Right lobe of liver (tissue), 6 donors: Measurements from ENCODE around the gene PLXNB1. TPM values are rescaled to one million over a fixed set of nuclear protein-coding genes. Genes with fewer than 3 reads are reported as not detected.

Experiments
- ATAC-seq, 4 donors: fragments of 200-7000 bp; cut with Tn5 transposase; one replicate each; pipeline ENCODE4 v1.9.1; 2020; ENCODE audit warnings: mild to moderate bottlenecking in 4 of 4, moderate library complexity in 4 of 4
- DNase-seq, 3 donors: peaks; one replicate each; pipeline ENCODE4 v3.0.0-alpha.2; 2020
- H3K27ac ChIP-seq, 3 donors: fragments of 200-600 bp; one replicate each; pipeline ENCODE4 v1.8.0; 2022
- H3K27me3 ChIP-seq, 2 donors: fragments of 200-600 bp; one replicate each; pipeline ENCODE4 v1.8.0; 2022
- H3K36me3 ChIP-seq, 4 donors: fragments of 200-600 bp; sonication (generic) in 1 of 4; one replicate each; pipeline versions ENCODE4 v1.5.1 to v1.8.0; 2017 to 2022; ENCODE audit warnings: control low read depth in 1 of 4
- H3K4me1 ChIP-seq, 4 donors: fragments of 200-600 bp; sonication (generic) in 1 of 4; one replicate each; pipeline versions ENCODE4 v1.5.1 to v1.8.0; 2017 to 2022; ENCODE audit warnings: control low read depth in 1 of 4
- H3K4me3 ChIP-seq, 3 donors: fragments of 200-600 bp; one replicate each; pipeline ENCODE4 v1.8.0; 2022
- H3K9me3 ChIP-seq, 4 donors: fragments of 200-600 bp; sonication (generic) in 1 of 4; one replicate each; pipeline versions ENCODE4 v1.5.1 to v1.8.0; 2017 to 2022; ENCODE audit warnings: control low read depth in 1 of 4
- POLR2A ChIP-seq: fragments of 450-650 bp; IDR thresholded peaks from one replicate; pipeline ENCODE4 v1.6.1; 2017; ENCODE audit warnings: antibody characterized with exemption, mild to moderate bottlenecking
- WGBS: methylation state at CpG from one replicate; pipeline ENCODE4 v1.1.6; 2018; ENCODE audit warnings: low coverage, low lambda C conversion rate; ENCODE audit not compliant: insufficient coverage; ENCODE audit errors: missing lambda C conversion rate; 5-methylcytosine and 5-hydroxymethylcytosine counted together
- intact Hi-C, 2 donors: fragments of 100-400 bp; cut with DNase I; formaldehyde crosslinking; loops; one replicate each; pipeline versions ENCODE4 v1.11.2 to v1.14.1; 2022
- total RNA-seq, 6 experiments: library from RNA; depleted of rRNA in 2 of 6; stranded (reverse); fragments of >200 nt in 2 of 6; fragmentation: NEBNext Ultra II Directional in 3 of 6; extraction: Animal tissue kit (Norgen Biotek cat#: 25700) in 3 of 6; gene quantifications; one replicate each; pipeline versions ENCODE4 v1.1.0 to v1.2.4, GENCODE V29; 2016 to 2023
- TF ChIP-seq, protein P1 (sequence below), 4 donors: fragments of 200-600 bp in 3 of 4; fragments of 450-650 bp in 1 of 4; IDR thresholded peaks; one replicate each; pipeline versions ENCODE4 v1.5.1 to v1.8.0; 2016 to 2022; ENCODE audit warnings: antibody characterized with exemption in 4 of 4, mild to moderate bottlenecking in 2 of 4
- donor health status: DM: no; HTN: yes; CAD: no.
- donor health status: DM: no; HTN: no; CAD: no.
- donor health status: DM: no; HTN: no; CAD: no.
- donor health status: DM: no; HTN: yes; CAD: no.
- donor health status: DM: no; HTN: yes; CAD: no.

Gene PLXNB1
- total RNA-seq, 6 experiments from 2014 or later: 65.9 to 132 (median 86.5) TPM

- Histone ChIP-seq H3K36me3 (peaks cover 0 to 10% (median 2%) of the 10 kb centered on the region in 4 donors), H3K4me3 (no peak overlapping the region), H3K4me1 (peaks cover 2 to 58% (median 13%) of the 10 kb centered on the region in 4 donors), H3K27ac (no peak overlapping the region), H3K9me3 (no peaks in the 10 kb centered on the region), H3K27me3 (no peaks in the 10 kb centered on the region)
- TF ChIP-seq, protein P1, sequence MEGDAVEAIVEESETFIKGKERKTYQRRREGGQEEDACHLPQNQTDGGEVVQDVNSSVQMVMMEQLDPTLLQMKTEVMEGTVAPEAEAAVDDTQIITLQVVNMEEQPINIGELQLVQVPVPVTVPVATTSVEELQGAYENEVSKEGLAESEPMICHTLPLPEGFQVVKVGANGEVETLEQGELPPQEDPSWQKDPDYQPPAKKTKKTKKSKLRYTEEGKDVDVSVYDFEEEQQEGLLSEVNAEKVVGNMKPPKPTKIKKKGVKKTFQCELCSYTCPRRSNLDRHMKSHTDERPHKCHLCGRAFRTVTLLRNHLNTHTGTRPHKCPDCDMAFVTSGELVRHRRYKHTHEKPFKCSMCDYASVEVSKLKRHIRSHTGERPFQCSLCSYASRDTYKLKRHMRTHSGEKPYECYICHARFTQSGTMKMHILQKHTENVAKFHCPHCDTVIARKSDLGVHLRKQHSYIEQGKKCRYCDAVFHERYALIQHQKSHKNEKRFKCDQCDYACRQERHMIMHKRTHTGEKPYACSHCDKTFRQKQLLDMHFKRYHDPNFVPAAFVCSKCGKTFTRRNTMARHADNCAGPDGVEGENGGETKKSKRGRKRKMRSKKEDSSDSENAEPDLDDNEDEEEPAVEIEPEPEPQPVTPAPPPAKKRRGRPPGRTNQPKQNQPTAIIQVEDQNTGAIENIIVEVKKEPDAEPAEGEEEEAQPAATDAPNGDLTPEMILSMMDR (IDR thresholded peaks at IDR 0.05): no peak
- no peak for TF ChIP-seq POLR2A
- ATAC-seq (no peak), DNase-seq (no peak)
- intact Hi-C loops: no loop called here
- whole genome bisulfite sequencing: no CpG with 5 or more reads among the region's 27 CpGs
Measured at GRCh38 chr3:48423883-48424695, 5.8 kb downstream of the PLXNB1 start.

- peak in 2 of 4 donors; percentile 30 to 34 for ATAC-seq
- intact Hi-C loops: no loop called here
Measured at GRCh38 chr3:48423241-48423882, 6.5 kb downstream of the PLXNB1 start.

DNA sequence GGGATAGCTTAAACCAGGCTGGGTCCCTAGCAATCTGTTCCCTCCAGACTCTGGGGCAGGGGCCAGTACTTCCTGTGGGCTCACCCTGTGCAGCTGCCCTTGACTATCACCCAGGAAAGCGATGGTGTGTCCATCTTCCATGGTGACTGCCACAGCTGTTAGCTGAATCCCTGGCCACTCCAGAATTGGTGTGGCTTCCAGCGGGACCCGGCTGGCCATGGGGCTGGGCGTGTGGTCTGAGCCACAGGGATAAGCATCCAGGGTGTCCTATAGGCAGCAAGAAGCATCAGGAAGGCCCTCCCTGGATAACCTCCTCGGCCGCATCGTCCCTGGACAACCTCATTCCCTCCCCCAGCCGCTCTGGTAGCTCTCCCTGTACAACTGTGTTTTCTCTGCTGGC, 7.2 kb downstream of the PLXNB1 start:
- WGBS: no CpG with 5 or more reads among the region's 8 CpGs
- Histone ChIP-seq H3K9me3 (no peaks in the 10 kb centered on the region), H3K27me3 (no peaks in the 10 kb centered on the region), H3K4me3 (no peak overlapping the region), H3K36me3 (peaks cover 0 to 24% (median 10%) of the 10 kb centered on the region in 4 donors), H3K27ac (no peak overlapping the region), H3K4me1 (peaks cover 2 to 51% (median 10%) of the 10 kb centered on the region in 4 donors)
- DNase-seq: no peak
- intact Hi-C loops: no loop called here
- no peak for TF ChIP-seq POLR2A
- TF ChIP-seq, protein P1 (IDR thresholded peaks at IDR 0.05): no peak
- no peak for ATAC-seq

More at GRCh38 chr3:48423241-48423882, 6.5 kb downstream of the PLXNB1 start:
- H3K27me3 ChIP-seq: no peaks in the 10 kb centered on the region
- H3K27ac ChIP-seq: no peak overlapping the region
- DNase-seq: no peak
- TF ChIP-seq, protein P1 (IDR thresholded peaks at IDR 0.05): no peak
- TF ChIP-seq POLR2A: no peak
- no peaks in the 10 kb centered on the region for H3K9me3 ChIP-seq
- H3K4me1 ChIP-seq: peaks cover 2 to 58% (median 13%) of the 10 kb centered on the region in 4 donors
- peaks cover 0 to 17% (median 6%) of the 10 kb centered on the region in 4 donors for H3K36me3 ChIP-seq
- 67% methylated on average over 5 of the region's 25 CpGs for WGBS
- H3K4me3 ChIP-seq: no peak overlapping the region

DNA sequence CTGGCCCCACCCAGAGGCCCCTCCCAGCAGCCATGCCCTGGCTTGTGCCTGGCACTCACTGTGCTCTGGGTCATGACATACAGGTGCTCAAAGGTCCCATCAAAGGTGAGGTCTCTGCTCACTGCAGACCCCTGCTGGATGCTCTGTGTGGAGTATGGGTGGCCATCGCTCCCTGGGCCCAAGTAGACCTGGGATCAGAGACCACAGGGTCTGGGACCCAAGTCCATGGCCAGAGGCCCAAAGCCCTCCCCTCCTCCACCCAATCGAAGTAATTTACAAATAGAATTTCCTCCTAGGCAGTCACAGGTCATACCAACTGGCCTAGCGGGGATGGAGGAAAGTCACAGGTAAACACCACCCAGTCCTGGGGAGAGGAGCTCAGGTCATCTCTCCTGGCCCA, 7.6 kb downstream of the PLXNB1 start:
- Histone ChIP-seq H3K27me3 (no peaks in the 10 kb centered on the region), H3K4me3 (no peak overlapping the region), H3K27ac (no peak overlapping the region), H3K9me3 (no peaks in the 10 kb centered on the region), H3K4me1 (peaks cover 2 to 47% (median 8%) of the 10 kb centered on the region in 4 donors), H3K36me3 (peaks cover 0 to 28% (median 12%) of the 10 kb centered on the region in 4 donors)
- DNase-seq (no peak), ATAC-seq (peak in 1 of 4 donors; percentile 3)
- no peak for TF ChIP-seq POLR2A
- TF ChIP-seq, protein P1 (IDR thresholded peaks at IDR 0.05): no peak
- intact Hi-C loops: no loop called here
- no CpG with 5 or more reads among the region's 3 CpGs for WGBS
